K562 (cell line): ENCODE results near the gene PHLDB1. TPM values are rescaled to one million over a fixed set of nuclear protein-coding genes. Genes with fewer than 3 reads are reported as not detected.

ENCODE experiments used
- FOXA1 ChIP-seq: fragments of 450-650 bp; IDR thresholded peaks from 2 replicates; pipeline ENCODE4 v1.6.1; 2016; ENCODE audit warnings: mild to moderate bottlenecking, borderline replicate concordance
- HBP1 ChIP-seq: fragments of 450-650 bp; formaldehyde crosslinking; IDR thresholded peaks from 2 replicates; pipeline ENCODE4 v1.4.0; 2022; ENCODE audit warnings: missing genetic modification characterization
- NCOR1 ChIP-seq: fragments of 450-650 bp; IDR thresholded peaks from 2 replicates; pipeline ENCODE4 v1.6.1; 2016; ENCODE audit warnings: mild to moderate bottlenecking, moderate library complexity
- NEUROD1 ChIP-seq: fragments of 150-350 bp; IDR thresholded peaks from 2 replicates; pipeline ENCODE4 v1.6.1; 2014; ENCODE audit warnings: borderline replicate concordance, low read length, low read depth; ENCODE audit not compliant: partially characterized antibody
- RBM39 ChIP-seq: fragments of 200-400 bp; formaldehyde crosslinking; optimal IDR thresholded peaks from 2 replicates; pipeline ENCODE3; 2018; ENCODE audit warnings: low read depth, low read length
- RERE ChIP-seq: sonication (generic); formaldehyde crosslinking; IDR thresholded peaks from 2 replicates; pipeline ENCODE4 v1.8.0; 2023; ENCODE audit warnings: missing genetic modification reagents, mild to moderate bottlenecking, borderline replicate concordance
- SP1 ChIP-seq: sonication (generic); formaldehyde crosslinking; IDR thresholded peaks from 2 replicates; pipeline ENCODE4 v1.8.1; 2022; ENCODE audit warnings: mild to moderate bottlenecking, missing genetic modification reagents
- STAT5A ChIP-seq: IDR thresholded peaks from 2 replicates; pipeline ENCODE4 v1.6.1; 2012; ENCODE audit warnings: low read length, inconsistent platforms, borderline replicate concordance
- TEAD1 ChIP-seq, 2 experiments: fragments of 450-650 bp in 1 of 2; sonication (generic) in 1 of 2; formaldehyde crosslinking; IDR thresholded peaks; 2 replicates each; pipeline versions ENCODE4 v1.4.0 to v1.8.0; 2020 to 2022; ENCODE audit warnings: mild to moderate bottlenecking in 2 of 2, missing genetic modification reagents in 1 of 2
- TSC22D4 ChIP-seq: fragments of 450-650 bp; IDR thresholded peaks from 2 replicates; pipeline ENCODE4 v1.6.1; 2016; ENCODE audit warnings: missing genetic modification characterization, missing biosample characterization, control low read depth
- XRCC4 ChIP-seq: IDR thresholded peaks from one replicate; pipeline ENCODE4 v1.6.1; 2011; ENCODE audit not compliant: insufficient read depth, insufficient read length; ENCODE audit errors: extremely low read depth
- ZBTB33 ChIP-seq: sonication (generic); formaldehyde crosslinking; IDR thresholded peaks from 2 replicates; pipeline ENCODE4 v1.8.1; 2023; ENCODE audit warnings: mild to moderate bottlenecking, missing genetic modification reagents
- ZKSCAN1 ChIP-seq: fragments of 150-350 bp; IDR thresholded peaks from 2 replicates; pipeline ENCODE4 v1.6.1; 2016; ENCODE audit warnings: low read depth, low read length
- polyA plus RNA-seq, 8 experiments: library from polyadenylated mRNA; depleted of rRNA in 4 of 8; stranded (reverse) in 5 of 8; unstranded in 3 of 8; fragments of >200 nt; fragmentation: Nextera tagmentation in 2 of 8; fragmentation: Illumina TruSeq in 1 of 8; extraction: Ambion mirVana in 2 of 8; extraction: Trizol in 1 of 8; gene quantifications; 2 replicates each; pipeline versions ENCODE4 v1.2.1 to v1.2.3, GENCODE V29; 2011 to 2014; ENCODE audit warnings: inconsistent platforms in 1 of 8, missing spikeins in 1 of 8
- total RNA-seq, 7 experiments: library from RNA; depleted of rRNA in 6 of 7; stranded (reverse); fragments of >200 nt in 6 of 7; fragmentation: Illumina TruSeq in 2 of 7; extraction: Trizol in 2 of 7; gene quantifications; 2 replicates each; pipeline versions ENCODE4 v1.2.1 to v1.2.3, GENCODE V29; 2011 to 2021; ENCODE audit warnings: low replicate concordance in 1 of 7
- TF ChIP-seq, protein P1 (sequence below): IDR thresholded peaks from 2 replicates; pipeline ENCODE4 v1.6.1; 2014; ENCODE audit warnings: antibody characterized with exemption
- TF ChIP-seq, protein P2 (sequence below): fragments of 250-450 bp; sonication (Bioruptor Pico); IDR thresholded peaks from 2 replicates; pipeline ENCODE4 v1.4.0; 2020

PHLDB1 gene
- total and polyA plus RNA-seq, 9 of the 15 experiments (the other 6 are each of a cell fraction or from before 2014, with no cell fraction given): 2.0 to 28.7 (median 16.2) TPM

DNA sequence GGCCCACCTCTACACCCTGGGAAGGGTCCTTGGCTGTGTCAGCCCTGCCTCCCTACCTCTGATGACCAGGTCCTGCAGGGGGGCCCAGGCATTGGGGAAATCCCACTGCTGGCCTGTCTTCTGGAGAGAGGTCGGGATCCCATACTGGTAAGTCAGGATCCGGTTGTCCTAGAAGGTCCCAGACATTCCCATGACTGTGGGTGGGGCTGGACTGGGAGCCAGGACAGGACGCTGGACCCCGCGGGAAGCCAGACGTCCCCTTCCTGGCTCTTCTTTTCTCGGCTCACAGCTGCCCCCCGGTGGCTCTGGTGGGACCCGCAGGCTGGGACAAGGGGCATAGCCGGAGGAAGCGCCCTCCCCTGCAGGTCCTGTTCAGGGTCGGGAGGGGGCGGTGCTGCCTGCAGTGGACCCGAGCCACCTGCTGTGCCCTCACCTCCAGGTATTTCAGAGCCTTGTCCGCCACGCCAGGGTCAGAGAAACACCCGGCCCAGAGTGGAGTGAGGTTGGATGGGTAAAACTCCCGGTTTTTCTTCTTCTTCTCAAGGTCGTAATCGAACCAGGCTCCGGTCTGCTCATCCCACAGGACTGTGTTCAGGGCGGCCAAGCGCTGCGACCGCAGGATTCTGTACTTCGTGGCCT lies 52.0 kb downstream of the PHLDB1 start (continued):
- no peak for TF ChIP-seq HBP1 (CRISPR knock-in tag)
- no peak for TF ChIP-seq TSC22D4
- no peak for TF ChIP-seq RBM39
- TF ChIP-seq, protein P1, sequence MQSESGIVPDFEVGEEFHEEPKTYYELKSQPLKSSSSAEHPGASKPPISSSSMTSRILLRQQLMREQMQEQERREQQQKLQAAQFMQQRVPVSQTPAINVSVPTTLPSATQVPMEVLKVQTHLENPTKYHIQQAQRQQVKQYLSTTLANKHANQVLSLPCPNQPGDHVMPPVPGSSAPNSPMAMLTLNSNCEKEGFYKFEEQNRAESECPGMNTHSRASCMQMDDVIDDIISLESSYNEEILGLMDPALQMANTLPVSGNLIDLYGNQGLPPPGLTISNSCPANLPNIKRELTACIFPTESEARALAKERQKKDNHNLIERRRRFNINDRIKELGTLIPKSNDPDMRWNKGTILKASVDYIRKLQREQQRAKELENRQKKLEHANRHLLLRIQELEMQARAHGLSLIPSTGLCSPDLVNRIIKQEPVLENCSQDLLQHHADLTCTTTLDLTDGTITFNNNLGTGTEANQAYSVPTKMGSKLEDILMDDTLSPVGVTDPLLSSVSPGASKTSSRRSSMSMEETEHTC: no peak
- TF ChIP-seq FOXA1: no peak
- TF ChIP-seq ZKSCAN1: no peak
- TF ChIP-seq, protein P2, sequence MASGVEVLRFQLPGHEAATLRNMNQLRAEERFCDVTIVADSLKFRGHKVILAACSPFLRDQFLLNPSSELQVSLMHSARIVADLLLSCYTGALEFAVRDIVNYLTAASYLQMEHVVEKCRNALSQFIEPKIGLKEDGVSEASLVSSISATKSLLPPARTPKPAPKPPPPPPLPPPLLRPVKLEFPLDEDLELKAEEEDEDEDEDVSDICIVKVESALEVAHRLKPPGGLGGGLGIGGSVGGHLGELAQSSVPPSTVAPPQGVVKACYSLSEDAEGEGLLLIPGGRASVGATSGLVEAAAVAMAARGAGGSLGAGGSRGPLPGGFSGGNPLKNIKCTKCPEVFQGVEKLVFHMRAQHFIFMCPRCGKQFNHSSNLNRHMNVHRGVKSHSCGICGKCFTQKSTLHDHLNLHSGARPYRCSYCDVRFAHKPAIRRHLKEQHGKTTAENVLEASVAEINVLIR (CRISPR knock-in tag): no peak
- TF ChIP-seq SP1 (CRISPR knock-in tag): peak; percentile 83
- TF ChIP-seq XRCC4: no peak
- TF ChIP-seq NCOR1: no peak
- TF ChIP-seq ZBTB33 (CRISPR knock-in tag): peak; percentile 55
- TF ChIP-seq STAT5A: no peak
- TF ChIP-seq NEUROD1: no peak
- TF ChIP-seq TEAD1 (CRISPR knock-in tag; IDR thresholded peaks at IDR 0.05): peak in 1 of 2 experiments; percentile 63; a peak in 1 of 4 replicates
- TF ChIP-seq RERE (CRISPR knock-in tag): 0 out of 2 replicates have a peak, but pooled peaks have one; percentile 42
